ENCODE results near the gene SEL1L. TPM values are rescaled to one million over a fixed set of nuclear protein-coding genes. Genes with fewer than 3 reads are reported as not detected.

The SEL1L gene
- total and polyA plus RNA-seq, 4 experiments from 2014 or later = 18.4 to 65.7 (median 47.9) TPM

- DNase-seq = no peak
- intact Hi-C loops (cut with micrococcal nuclease) = no loop called here
- ChIA-PET CTCF (ENCODE audit: partially characterized antibody) (no interaction called here), POLR2A (ENCODE audit: partially characterized antibody) (no interaction called here)
- Mint-ChIP-seq H3K36me3 (peaks cover 40 to 72% of the 10 kb centered on the region in 2 donors), H3K27me3 (no peaks in the 10 kb centered on the region), H3K9me3 (no peaks in the 10 kb centered on the region), H3K4me1 (peaks cover 31 to 58% (median 34%) of the 10 kb centered on the region in 4 donors), H3K4me3 (no peak overlapping the region), H3K27ac (peak overlapping the region in 4 of 7 donors; percentile 6 to 49 (median 18))
- peaks cover 26% of the 10 kb centered on the region for H3K36me3 ChIP-seq (ENCODE audit: insufficient read depth, low read length)
- H3K4me3 ChIP-seq (ENCODE audit: low read length in 2 of 2) = no peak overlapping the region
- H3K27ac ChIP-seq (ENCODE audit: low read depth, low read length) = no peak overlapping the region
- no peaks in the 10 kb centered on the region for H3K9me3 ChIP-seq (ENCODE audit: control insufficient read depth in 1 of 2, low read length in 2 of 2)
- peaks cover 13% of the 10 kb centered on the region for H3K4me1 ChIP-seq (ENCODE audit: insufficient read depth, low read length)
- H3K27me3 ChIP-seq (ENCODE audit: insufficient read depth, low read length) = no peaks in the 10 kb centered on the region
Observed at GRCh38 chr14:81509321-81509720, 24.3 kb downstream of the SEL1L start.

GRCh38 chr14:81506487-81506886 is 27.2 kb downstream of the SEL1L start:
- ChIA-PET POLR2A (ENCODE audit: partially characterized antibody) (no interaction called here), CTCF (ENCODE audit: partially characterized antibody) (interaction anchor here (1.0 to 1.1 kb wide), 2 partner anchors 11 to 19 kb away, joined by 3 read pairs; no protein-coding TSS in a partner anchor)
- Mint-ChIP-seq H3K4me3 (no peak overlapping the region), H3K27ac (peak overlapping the region in 2 of 7 donors; percentile 39 to 69), H3K4me1 (peaks cover 19 to 39% (median 23%) of the 10 kb centered on the region in 4 donors), H3K27me3 (no peaks in the 10 kb centered on the region), H3K36me3 (peaks cover 47 to 77% of the 10 kb centered on the region in 2 donors), H3K9me3 (no peaks in the 10 kb centered on the region)
- no peaks in the 10 kb centered on the region for H3K9me3 ChIP-seq (ENCODE audit: control insufficient read depth in 1 of 2, low read length in 2 of 2)
- intact Hi-C loops (cut with micrococcal nuclease) = no loop called here
- no peak overlapping the region for H3K4me3 ChIP-seq (ENCODE audit: low read length in 2 of 2)
- H3K27me3 ChIP-seq (ENCODE audit: insufficient read depth, low read length) = no peaks in the 10 kb centered on the region
- H3K27ac ChIP-seq (ENCODE audit: low read depth, low read length) = no peak overlapping the region
- DNase-seq = no peak
- H3K36me3 ChIP-seq (ENCODE audit: insufficient read depth, low read length) = peaks cover 42% of the 10 kb centered on the region
- H3K4me1 ChIP-seq (ENCODE audit: insufficient read depth, low read length) = peaks cover 7% of the 10 kb centered on the region

- Histone ChIP-seq H3K36me3 (ENCODE audit: insufficient read depth, low read length) (peaks cover 46% of the 10 kb centered on the region), H3K27me3 (ENCODE audit: insufficient read depth, low read length) (no peaks in the 10 kb centered on the region), H3K4me1 (ENCODE audit: insufficient read depth, low read length) (no peaks in the 10 kb centered on the region), H3K4me3 (ENCODE audit: low read length in 2 of 2) (no peak overlapping the region), H3K27ac (ENCODE audit: low read depth, low read length) (no peak overlapping the region), H3K9me3 (ENCODE audit: control insufficient read depth in 1 of 2, low read length in 2 of 2) (no peaks in the 10 kb centered on the region)
- Mint-ChIP-seq H3K27ac (peak overlapping the region in 1 of 7 donors; percentile 60), H3K4me1 (peaks cover 8 to 24% (median 13%) of the 10 kb centered on the region in 4 donors), H3K27me3 (no peaks in the 10 kb centered on the region), H3K4me3 (no peak overlapping the region), H3K9me3 (no peaks in the 10 kb centered on the region), H3K36me3 (peaks cover 53 to 82% of the 10 kb centered on the region in 2 donors)
- ChIA-PET POLR2A (ENCODE audit: partially characterized antibody) (no interaction called here), CTCF (ENCODE audit: partially characterized antibody) (interaction anchor here (0.6 kb wide), 1 partner anchor 40 kb away, joined by 3 read pairs; no protein-coding TSS in a partner anchor)
- DNase-seq = no peak
- intact Hi-C loops (cut with micrococcal nuclease) = no loop called here
Observed at GRCh38 chr14:81504864-81505263, 28.8 kb downstream of the SEL1L start.

- H3K36me3 Mint-ChIP-seq = peaks cover 52 to 71% of the 10 kb centered on the region in 2 donors
- CTCF ChIA-PET (ENCODE audit: partially characterized antibody) = interaction anchor here (2.9 kb wide), 1 partner anchor 21 kb away, joined by 15 read pairs; no protein-coding TSS in a partner anchor
Observed at GRCh38 chr14:81485781-81486180, 47.9 kb downstream of the SEL1L start.

GRCh38 chr14:81485372-81485771 is 48.3 kb downstream of the SEL1L start:
- peak overlapping the region in 6 of 8 donors; percentile 14 to 71 (median 59) for H3K4me3 Mint-ChIP-seq
- H3K36me3 Mint-ChIP-seq = peaks cover 54 to 68% of the 10 kb centered on the region in 2 donors
- no peaks in the 10 kb centered on the region for H3K27me3 ChIP-seq (ENCODE audit: insufficient read depth, low read length)
- DNase-seq = peak; percentile 15 to 57 (median 24)
- peak overlapping the region; percentile 12 for H3K27ac ChIP-seq (ENCODE audit: low read depth, low read length)
- peaks cover 0 to 12% (median 4%) of the 10 kb centered on the region in 4 donors for H3K4me1 Mint-ChIP-seq
- H3K9me3 ChIP-seq (ENCODE audit: control insufficient read depth in 1 of 2, low read length in 2 of 2) = no peaks in the 10 kb centered on the region
- no peak overlapping the region for H3K4me3 ChIP-seq (ENCODE audit: low read length in 2 of 2)
- peak overlapping the region; percentile 8 to 91 (median 85) for H3K27ac Mint-ChIP-seq
- intact Hi-C loops (cut with micrococcal nuclease) = loop anchor here (2.0 kb wide), 1 partner anchor 13 kb away; no protein-coding TSS in a partner anchor
- POLR2A ChIA-PET (ENCODE audit: partially characterized antibody) = interaction anchor here (1.1 to 1.6 kb wide), 3 partner anchors 8 to 264 kb away, joined by 3 to 4 read pairs (median 3); partner anchors contain the start of gene GTF2A1
- peaks cover 63% of the 10 kb centered on the region for H3K36me3 ChIP-seq (ENCODE audit: insufficient read depth, low read length)
- CTCF ChIA-PET (ENCODE audit: partially characterized antibody) = interaction anchor here (1.9 to 2.9 kb wide), 2 partner anchors 21 to 32 kb away, joined by 5 to 15 read pairs; no protein-coding TSS in a partner anchor
- no peaks in the 10 kb centered on the region for H3K27me3 Mint-ChIP-seq
- no peaks in the 10 kb centered on the region for H3K4me1 ChIP-seq (ENCODE audit: insufficient read depth, low read length)
- no peaks in the 10 kb centered on the region for H3K9me3 Mint-ChIP-seq

More at GRCh38 chr14:81485781-81486180, 47.9 kb downstream of the SEL1L start:
- POLR2A ChIA-PET (ENCODE audit: partially characterized antibody) = interaction anchor here (1.0 to 1.6 kb wide), 4 partner anchors 9 to 265 kb away, joined by 3 to 4 read pairs (median 3); partner anchors contain the start of gene GTF2A1
- Histone ChIP-seq H3K4me3 (ENCODE audit: low read length in 2 of 2) (no peak overlapping the region), H3K27ac (ENCODE audit: low read depth, low read length) (peak overlapping the region; percentile 12), H3K4me1 (ENCODE audit: insufficient read depth, low read length) (no peaks in the 10 kb centered on the region), H3K36me3 (ENCODE audit: insufficient read depth, low read length) (peaks cover 61% of the 10 kb centered on the region), H3K9me3 (ENCODE audit: control insufficient read depth in 1 of 2, low read length in 2 of 2) (no peaks in the 10 kb centered on the region), H3K27me3 (ENCODE audit: insufficient read depth, low read length) (no peaks in the 10 kb centered on the region)
- H3K27ac Mint-ChIP-seq = peak overlapping the region; percentile 8 to 91 (median 85)
- H3K9me3 Mint-ChIP-seq = no peaks in the 10 kb centered on the region
- intact Hi-C loops (cut with micrococcal nuclease) = loop anchor here (2.0 kb wide), 1 partner anchor 13 kb away; no protein-coding TSS in a partner anchor
- H3K4me1 Mint-ChIP-seq = peaks cover 0 to 10% (median 4%) of the 10 kb centered on the region in 4 donors
- no peak for DNase-seq
- H3K4me3 Mint-ChIP-seq = peak overlapping the region in 2 of 8 donors; percentile 14 to 68
- H3K27me3 Mint-ChIP-seq = no peaks in the 10 kb centered on the region

- ChIA-PET CTCF (ENCODE audit: partially characterized antibody) (interaction anchor here (1.1 to 1.9 kb wide), 2 partner anchors 9 to 31 kb away, joined by 3 to 5 read pairs; no protein-coding TSS in a partner anchor), POLR2A (ENCODE audit: partially characterized antibody) (interaction anchor here (1.6 kb wide), 1 partner anchor 263 kb away, joined by 3 read pairs; the partner anchor contains the start of gene GTF2A1)
- peaks cover 56 to 64% of the 10 kb centered on the region in 2 donors for H3K36me3 Mint-ChIP-seq
- Histone ChIP-seq H3K4me1 (ENCODE audit: insufficient read depth, low read length) (no peaks in the 10 kb centered on the region), H3K36me3 (ENCODE audit: insufficient read depth, low read length) (peaks cover 61% of the 10 kb centered on the region), H3K9me3 (ENCODE audit: control insufficient read depth in 1 of 2, low read length in 2 of 2) (no peaks in the 10 kb centered on the region), H3K27me3 (ENCODE audit: insufficient read depth, low read length) (no peaks in the 10 kb centered on the region), H3K4me3 (ENCODE audit: low read length in 2 of 2) (no peak overlapping the region), H3K27ac (ENCODE audit: low read depth, low read length) (no peak overlapping the region)
- no peak for DNase-seq
- peak overlapping the region in 1 of 7 donors; percentile 22 for H3K27ac Mint-ChIP-seq
- H3K27me3 Mint-ChIP-seq = no peaks in the 10 kb centered on the region
- peaks cover 0 to 12% (median 4%) of the 10 kb centered on the region in 4 donors for H3K4me1 Mint-ChIP-seq
- H3K4me3 Mint-ChIP-seq = no peak overlapping the region
- intact Hi-C loops (cut with micrococcal nuclease) = loop anchor here (2.0 kb wide), 1 partner anchor 15 kb away; no protein-coding TSS in a partner anchor
- no peaks in the 10 kb centered on the region for H3K9me3 Mint-ChIP-seq
Observed at GRCh38 chr14:81484120-81484519, 49.5 kb downstream of the SEL1L start.

- H3K9me3 ChIP-seq (ENCODE audit: control insufficient read depth in 1 of 2, low read length in 2 of 2) = no peaks in the 10 kb centered on the region
- Mint-ChIP-seq H3K9me3 (no peaks in the 10 kb centered on the region), H3K4me3 (peak overlapping the region in 1 of 8 donors; percentile 12), H3K27ac (peak overlapping the region in 5 of 7 donors; percentile 15 to 75 (median 37)), H3K4me1 (peaks cover 0 to 16% (median under 1%) of the 10 kb centered on the region in 4 donors), H3K36me3 (peaks cover 54 to 63% of the 10 kb centered on the region in 2 donors), H3K27me3 (no peaks in the 10 kb centered on the region)
- H3K4me1 ChIP-seq (ENCODE audit: insufficient read depth, low read length) = no peaks in the 10 kb centered on the region
- POLR2A ChIA-PET (ENCODE audit: partially characterized antibody) = no interaction called here
- H3K36me3 ChIP-seq (ENCODE audit: insufficient read depth, low read length) = peaks cover 43% of the 10 kb centered on the region
- no peak overlapping the region for H3K4me3 ChIP-seq (ENCODE audit: low read length in 2 of 2)
- H3K27me3 ChIP-seq (ENCODE audit: insufficient read depth, low read length) = no peaks in the 10 kb centered on the region
- H3K27ac ChIP-seq (ENCODE audit: low read depth, low read length) = no peak overlapping the region
- DNase-seq = no peak
- CTCF ChIA-PET (ENCODE audit: partially characterized antibody) = no interaction called here
- intact Hi-C loops (cut with micrococcal nuclease) = no loop called here
Observed at GRCh38 chr14:81480741-81481140, 52.9 kb downstream of the SEL1L start.

Data from CD4-positive, alpha-beta memory T cell (primary cell).